ENCODE data around the gene KCTD7.
"Not testable (repeated sequence)": the region's sequence is repeated elsewhere in the genome, so short reads cannot be mapped to it uniquely, and the experiment has no call there.

The KCTD7 gene

DNA sequence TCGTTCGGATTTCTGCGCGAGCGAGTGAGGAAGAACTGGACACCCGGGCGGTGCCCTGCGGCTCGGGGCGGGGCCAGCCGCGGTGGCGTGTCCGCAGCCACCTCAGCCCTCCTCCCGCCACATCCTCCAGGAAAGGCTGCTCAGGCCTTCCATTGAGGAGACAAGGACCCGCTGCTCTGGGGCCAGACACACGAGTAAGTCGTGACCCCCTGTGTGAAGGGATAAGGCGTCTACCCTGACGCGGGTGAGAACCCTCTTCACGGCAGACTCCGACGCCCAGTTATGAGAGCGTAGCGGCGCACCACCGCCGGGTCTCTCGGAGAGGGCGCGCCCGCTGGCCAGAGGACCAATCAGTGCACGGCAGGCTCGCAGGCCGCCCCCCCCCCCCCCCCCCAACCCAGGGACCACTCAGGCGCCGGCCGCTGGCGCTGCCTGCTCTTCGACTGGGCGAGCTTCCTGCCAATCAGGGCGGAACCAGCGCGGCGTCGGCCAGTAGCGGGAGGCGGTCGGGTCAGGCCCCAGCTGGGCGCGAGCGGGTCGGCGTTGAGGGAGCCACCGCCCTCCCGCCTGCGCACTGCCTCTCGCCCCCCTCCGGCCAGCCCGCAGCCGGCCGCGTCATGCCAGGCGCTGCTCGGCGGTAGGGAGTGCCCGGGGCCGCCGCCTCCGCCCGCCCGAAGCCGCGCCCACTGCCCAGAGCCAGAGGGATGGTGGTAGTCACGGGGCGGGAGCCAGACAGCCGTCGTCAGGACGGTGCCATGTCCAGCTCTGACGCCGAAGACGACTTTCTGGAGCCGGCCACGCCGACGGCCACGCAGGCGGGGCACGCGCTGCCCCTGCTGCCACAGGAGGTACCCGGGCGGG lies at the start of gene KCTD7:
Gene KCTD7 (plus strand): TSS at position 521 of the 861 bp plus-strand sequence. CDS start 184 bp downstream, at position 705.
- peak; percentile 91 to 100 (median 97) for DNase-seq

DNA sequence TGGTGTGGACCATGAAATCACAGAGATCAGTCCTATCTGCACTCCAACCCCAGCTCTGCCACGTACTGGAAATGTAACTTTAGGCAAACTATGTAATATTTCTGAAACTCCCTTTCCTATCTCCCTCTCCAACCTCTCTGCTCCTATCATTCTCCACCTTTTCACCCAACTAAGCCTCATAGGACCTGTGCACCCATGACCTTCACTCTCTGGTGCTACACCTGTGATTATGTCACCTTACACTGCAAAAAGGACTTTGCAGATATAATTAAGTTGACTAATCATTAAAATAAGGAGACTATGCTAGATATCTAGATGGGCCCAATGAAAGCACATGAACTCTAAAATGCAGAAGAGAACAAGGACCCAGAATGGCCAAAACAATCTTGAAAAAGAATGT lies 48.3 kb upstream of the KCTD7 start:
- DNase-seq = not testable (repeated sequence)

DNA sequence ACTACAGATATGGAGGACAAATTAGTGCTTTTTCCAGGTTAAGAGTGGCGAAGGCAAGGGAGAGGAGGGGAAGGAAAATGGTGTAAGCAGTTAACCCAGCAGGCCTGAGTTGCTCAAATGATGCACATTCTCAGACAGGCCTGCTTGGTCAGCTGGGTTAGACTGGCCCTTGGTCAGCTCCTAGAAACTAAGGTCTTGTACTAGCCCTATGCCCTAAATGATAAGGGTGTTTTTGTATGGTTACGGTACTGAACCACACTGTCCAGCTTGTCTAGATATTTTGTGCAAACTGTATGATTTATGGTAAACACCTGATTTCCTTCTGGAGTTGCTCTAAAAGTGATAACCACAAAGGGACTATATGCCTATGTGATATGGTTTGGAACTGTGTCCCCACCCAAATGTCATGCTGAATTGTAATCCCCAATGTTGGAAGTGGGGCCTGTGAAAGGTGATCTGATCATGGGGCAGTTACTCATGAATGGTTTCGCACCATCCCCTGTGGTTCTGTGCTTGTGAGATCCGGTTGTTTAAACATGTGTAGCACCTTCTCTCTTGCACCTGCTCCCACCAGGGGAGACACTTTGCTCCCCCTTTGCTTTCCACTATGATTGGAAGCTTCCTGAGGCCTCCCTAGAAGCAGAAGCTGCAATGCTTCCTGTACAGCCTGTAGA lies 45.7 kb upstream of the KCTD7 start:
- DNase-seq = not testable (repeated sequence)

DNA sequence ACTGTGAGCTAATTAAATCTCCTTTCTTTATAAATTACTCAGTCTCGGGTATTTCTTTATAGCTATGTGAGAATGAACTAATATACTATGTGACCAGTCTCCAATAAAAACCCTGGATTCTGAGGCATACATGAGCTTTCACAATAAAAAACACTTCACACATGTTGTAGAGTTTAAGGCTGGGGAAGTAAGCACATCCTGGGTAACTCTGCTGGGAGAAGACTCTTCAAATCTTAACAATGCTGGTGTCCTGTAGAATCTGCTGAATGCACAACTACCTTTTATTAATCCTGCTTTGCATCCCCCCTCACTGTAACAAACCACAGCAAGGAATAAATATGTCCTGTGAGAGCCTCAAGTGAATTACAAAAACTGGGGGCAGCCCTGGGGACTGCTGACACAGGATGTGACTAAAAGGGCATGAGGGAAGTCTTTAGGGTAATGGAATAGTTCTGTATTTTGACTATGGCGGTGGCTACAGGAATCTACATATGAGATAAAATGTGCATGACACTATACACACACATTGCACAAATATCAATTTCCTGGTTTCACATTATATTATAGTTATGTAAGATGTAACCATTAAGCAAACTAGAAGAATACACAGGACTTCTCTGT lies 45.1 kb upstream of the KCTD7 start:
- DNase-seq = no peak

DNA sequence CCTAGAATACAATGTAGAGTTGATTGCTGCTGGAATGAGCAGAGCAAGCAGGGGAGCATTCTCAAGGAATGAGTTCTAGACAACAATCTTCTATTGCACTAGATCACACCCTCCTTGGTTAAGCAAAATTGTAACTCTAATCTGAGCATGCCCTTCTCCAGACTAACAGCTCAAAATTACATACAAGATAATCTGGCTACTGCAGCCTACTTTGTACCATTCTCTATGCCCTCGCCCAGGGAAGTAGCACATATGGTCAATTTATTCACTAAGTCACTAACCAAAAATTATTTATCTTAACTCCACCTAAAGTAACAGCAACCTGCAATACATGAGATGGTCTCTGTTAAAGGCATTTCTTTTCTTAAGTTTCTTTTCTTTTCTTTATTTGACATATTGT lies 42.5 kb upstream of the KCTD7 start:
- no peak for DNase-seq

DNA sequence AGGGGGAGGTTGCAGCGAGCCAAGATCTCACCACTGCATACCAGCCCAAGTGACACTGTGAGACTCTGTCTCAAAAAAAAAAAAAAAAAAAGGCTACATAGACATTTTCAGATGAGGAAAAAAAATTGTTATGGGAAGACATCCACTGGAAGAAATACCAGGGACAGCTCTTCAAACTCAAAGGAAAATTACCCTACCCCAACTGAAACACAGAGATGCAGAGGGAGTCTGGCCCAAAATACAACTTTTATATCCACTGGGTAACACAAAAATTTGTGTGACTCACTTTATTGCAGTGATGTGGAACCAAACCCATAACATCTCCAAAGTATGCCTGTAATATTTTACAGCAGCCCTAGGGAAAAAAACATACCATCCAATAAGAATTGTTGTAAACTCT lies 40.5 kb upstream of the KCTD7 start:
- not testable (repeated sequence) for DNase-seq

DNA sequence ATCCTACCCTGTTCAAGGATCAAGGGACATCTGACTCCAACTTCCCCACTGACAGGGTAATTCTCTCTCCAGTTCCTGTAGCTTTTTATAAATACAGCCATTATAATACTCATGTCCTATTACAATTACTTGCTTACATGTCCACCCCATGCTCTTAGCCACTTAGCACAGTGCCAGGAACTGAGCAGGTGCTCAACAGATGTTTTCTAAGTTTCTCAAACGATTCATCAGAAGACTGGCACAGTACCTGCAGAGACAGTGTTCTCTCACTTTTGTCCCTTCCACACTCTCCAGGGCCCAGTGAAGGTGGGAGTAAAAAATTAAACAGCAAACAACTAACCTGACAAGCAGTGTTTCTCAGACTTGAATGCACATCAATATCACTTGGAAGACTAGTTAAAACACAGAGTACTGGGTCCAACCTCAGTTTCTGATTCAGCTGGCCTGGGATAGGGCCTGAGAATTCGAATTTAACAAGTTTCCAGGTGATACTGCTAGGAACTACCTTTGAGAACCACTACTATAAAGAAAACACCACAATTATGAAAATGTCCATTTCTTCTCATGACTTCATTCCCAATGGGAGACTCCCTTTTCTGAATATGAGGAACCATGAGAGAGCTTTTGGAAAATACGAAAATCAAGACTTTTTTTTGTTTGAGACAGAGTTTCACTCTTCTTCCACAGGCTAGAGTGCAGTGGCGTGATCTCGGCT lies 39.7 kb upstream of the KCTD7 start:
- not testable (repeated sequence) for DNase-seq

DNA sequence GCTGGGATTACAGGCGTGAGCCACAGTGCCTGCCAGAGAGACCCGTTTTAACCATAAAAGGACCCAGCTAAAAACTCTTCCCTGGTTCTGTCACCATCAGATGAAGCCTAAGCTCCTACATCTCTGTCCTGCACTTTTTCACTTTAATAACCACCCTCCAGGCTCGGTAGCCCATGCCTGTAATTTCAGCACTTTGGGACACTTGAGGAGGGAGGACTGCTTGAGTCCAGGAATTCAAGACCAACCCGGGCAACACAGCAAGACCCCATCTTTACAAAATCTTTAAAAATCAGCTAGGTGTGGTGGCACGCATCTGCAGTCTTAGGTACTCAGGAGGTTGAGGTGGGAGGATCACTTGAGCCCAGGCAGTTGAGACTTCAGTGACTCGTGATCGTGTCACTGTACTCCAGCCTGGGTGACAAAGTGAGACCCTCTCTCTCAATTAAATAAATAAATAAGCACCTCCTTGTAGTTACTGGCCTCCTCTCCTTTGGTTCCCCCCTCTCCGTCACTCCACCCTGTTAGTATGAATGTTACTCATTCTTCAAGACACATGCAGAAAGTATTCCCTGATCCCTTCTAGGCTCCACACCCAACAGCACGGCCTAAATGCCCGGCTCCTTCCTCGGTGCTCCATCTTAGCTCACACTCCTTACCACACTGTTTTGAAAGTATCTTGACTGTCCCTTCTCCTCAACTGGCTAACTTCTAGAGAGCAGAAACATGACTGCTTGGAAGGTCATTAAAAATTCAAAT lies 38.2 kb upstream of the KCTD7 start:
- not testable (repeated sequence) for DNase-seq

DNA sequence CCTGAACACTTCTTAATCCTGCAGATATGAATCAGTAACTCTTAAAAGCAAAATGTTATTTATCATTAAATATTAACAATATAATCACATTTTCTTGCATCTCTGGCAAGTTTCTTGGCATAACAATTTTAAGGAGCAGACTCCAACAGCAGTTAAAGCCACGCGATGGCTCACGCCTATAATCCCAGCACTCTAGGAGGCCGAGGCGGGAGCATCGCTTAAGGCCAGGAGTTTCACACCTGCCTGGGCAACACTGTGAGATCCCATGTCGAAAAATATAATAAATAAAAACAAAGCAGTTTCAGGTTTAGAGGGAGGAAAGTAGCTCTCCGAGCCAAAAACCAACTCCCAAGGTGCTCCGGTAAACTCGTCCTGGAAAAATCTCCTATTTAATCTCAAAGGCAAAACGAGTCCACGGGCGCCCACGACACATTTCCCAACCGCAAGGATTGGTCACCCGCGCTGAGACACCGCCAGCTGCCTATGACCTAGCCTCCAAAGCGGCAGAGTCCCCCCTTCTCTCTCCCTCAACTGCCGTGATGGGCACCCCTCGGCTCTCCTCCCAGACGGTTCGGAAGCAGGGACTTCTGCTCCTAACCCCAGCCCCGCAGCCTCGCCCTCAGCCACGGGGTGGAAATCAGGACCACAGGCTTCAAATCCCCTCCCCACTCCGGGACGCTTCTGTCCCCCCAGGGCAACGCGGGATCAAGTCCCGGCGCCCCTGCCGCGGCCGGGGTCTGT lies 37.5 kb upstream of the KCTD7 start:
- peak in 4 of 14 donors; percentile 3 to 60 (median 42) for DNase-seq

DNA sequence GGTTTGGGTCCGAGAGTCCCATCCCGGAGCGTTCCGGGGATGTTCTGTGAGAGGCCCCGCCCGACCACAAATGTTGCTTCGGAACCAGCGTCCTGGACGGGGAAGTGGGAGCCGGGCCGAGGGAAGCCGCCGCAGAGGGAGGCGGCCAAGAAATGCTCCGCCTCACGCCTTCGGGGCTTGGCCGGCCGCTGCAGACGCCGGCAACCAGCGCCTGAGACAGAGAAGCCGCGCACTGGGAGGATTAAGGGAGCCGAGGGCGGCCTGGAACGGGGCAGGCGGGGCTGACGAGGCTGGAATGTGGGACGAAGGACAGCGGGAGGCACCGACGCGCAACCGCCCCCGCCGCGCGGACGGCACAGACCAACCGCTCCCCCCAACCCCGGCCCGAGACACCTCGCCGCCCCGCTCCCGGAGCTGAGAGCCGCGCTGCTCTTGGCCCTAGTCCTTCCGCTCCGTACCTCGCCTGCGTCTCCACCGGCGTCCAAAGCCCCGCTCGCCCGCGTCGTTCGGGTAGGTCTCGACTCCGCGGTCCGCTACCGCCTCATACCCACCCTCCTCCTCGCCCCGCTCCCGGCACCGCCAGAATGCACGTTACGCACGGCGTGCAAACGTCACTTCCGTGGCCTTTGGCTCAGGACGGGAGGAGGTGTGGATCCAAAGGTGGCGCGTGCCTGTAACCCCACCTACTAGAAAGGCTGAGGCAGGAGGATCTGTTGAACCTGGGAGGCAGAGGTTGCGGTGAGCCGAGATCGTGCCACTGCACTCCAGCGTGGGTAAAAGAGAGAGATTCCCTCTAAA lies 36.7 kb upstream of the KCTD7 start:
- peak; percentile 36 to 92 (median 82) for DNase-seq

DNA sequence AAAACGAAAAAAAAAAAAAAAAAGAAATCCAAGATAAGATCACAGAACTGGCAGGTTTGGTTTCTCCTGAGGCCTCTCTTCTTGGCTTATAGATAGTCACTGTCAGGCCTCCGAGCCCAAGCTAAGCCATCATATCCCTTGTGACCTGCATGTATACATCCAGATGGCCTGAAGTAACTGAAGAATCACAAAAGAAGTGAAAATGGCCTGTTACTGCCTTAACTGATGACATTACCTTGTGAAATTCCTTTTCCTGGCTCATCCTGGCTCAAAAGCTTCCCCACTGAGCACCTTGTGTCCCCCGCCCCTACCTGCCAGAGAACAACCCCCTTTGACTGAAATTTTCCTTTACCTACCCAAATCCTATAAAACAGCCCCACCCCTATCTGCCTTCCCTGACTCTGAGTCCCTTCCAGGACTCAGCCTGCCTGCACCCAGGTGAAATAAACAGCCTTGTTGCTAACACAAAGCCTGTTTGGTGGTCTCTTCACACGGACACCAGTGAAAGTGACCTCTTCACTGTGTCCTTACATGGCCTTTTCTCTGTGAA lies 36.0 kb upstream of the KCTD7 start:
- DNase-seq = not testable (repeated sequence)

DNA sequence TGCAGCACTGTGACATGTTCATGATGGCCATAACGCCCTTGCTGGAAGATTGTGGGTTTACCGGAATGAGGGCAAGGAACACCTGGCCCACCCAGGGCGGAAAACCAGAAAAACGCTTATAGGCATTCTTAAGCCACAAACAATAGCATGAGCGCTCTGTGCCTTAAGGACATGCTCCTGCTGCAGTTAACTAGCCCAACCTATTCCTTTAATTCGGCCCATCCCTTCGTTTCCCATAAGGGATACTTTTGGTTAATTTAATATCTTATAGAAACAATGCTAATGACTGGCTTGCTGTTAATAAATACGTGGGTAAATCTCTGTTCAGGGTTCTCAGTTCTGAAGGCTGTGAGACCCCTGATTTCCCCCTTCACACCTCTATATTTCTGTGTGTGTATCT lies 34.6 kb upstream of the KCTD7 start:
- not testable (repeated sequence) for DNase-seq

DNA sequence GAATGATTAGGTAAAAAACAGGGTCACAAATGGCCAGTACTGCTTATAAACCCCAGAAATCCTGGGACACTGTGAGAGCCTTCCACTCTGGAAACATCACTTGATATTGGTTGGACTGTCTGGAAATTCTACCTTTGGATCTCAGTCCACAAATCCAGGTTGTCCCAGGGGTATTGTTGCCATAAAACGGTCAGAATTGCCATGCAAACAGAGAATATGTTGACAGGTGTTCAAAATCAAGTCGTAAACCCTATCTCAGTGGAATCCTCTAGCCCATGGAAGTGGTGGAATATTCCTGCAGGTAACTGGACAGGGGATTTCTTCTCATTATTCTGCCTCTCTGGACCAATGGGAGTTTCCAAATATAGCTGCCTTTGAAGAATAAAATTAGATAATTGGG lies 31.2 kb upstream of the KCTD7 start:
- DNase-seq = no peak

DNA sequence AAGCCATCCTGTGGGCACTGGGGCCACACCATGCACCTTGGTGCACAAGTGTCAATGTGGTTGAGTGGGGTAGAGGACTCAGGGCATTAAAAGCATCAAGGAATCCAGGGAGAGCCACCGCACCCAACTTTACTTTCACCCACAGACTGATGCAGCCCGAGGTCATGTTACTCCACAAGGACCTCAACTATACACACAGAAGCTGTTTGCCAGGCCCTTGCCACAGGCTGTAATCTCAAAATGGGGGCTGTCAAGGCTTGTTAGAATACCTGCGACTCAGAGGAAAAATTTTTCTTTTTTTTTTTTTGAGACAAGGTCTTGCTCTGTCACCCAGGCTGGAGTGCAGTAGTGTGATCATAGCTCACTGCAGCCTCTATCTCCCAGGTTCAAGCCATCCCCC lies 26.5 kb upstream of the KCTD7 start:
- no peak for DNase-seq

DNA sequence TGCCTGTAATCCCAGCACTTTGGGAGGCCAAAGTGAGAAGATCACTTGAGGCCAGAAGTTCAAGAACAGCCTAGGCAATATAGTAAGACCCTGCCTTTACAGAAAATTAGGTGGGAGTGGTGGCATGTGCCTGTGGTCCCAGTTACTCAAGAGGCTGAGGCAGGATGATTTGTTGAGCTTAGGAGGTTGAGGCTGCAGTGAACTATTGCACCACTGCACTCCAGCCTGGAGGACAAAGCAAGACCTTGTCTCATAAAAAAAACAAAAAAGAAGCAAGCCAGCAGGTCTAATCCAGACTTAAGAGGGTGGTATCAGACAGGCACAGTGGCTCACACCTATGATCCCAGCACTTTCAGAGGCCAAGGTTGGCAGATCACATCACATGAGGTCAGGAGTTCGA lies 24.5 kb upstream of the KCTD7 start:
- DNase-seq = no peak

DNA sequence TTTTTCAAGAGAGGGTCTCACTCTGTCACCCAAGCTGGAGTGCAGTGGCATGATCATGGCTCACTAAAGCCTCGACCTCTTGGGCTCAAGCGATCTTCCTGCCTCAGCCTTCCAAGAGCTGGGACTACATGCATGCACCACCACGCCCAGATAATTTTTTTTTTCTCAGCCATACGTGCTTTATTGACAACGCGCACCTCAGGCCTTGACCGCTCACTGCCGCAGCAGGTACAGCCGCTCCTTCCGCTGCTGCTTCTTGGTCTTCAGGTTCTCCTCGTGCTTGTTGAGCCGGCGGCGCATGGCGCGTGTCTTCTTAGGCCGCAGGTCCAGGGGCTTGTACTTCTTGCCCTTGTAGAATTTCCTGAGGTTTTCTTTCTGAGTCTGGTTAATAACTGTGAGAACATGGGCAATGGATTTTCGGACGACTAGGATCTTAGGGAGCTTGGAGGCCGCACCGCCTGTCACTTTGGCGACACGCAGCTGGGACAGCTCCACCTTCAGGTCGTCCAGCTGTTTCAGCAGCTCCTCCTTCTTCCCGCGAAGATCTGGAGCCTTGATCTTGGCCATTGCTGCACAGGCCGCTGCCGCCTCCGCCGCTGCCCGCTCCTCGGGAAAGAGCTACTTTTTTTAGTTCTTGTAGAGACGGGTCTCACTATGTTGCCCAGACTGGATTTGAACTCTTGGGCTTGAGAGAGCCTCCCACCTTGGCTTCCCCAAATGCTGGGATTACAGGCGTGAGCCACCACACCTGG lies 22.0 kb upstream of the KCTD7 start:
- DNase-seq = not testable (repeated sequence)

DNA sequence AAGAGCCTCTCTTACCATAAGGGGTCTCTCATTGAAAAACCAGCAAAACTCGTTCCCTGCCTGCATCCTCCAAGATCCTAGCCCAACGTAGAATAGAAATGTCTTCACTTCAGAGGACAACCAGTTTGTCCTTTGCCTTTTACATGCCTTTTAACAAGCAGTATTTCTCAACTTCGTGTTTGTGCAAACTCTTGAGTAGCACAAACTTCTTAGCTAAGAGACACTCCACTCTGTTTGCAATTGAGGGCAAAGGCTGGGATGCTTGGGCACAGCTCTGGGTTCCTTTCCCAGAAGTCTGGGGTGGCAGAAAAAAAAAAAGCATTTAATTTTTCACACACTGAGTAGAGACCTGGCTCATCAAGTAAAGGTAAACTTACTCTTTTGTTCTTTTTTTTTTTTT lies 19.5 kb upstream of the KCTD7 start:
- no peak for DNase-seq

DNA sequence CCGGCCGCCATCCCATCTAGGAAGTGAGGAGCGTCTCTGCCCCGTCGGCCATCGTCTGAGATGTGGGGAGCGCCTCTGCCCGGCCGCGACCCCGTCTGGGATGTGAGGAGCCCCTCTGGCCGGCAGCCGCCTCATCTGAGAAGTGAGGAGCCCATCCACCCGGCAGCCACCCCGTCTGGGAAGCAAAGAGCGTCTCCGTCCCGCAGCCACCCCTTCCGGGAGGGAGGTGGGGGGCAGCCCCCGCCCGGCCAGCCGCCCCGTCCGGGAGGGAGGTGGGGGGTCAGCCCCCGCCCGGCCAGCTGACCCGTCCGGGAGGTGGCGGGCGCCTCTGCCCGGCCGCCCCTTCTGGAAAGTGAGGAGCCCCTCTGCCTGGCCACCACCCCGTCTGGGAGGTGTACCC lies 14.1 kb upstream of the KCTD7 start:
- not testable (repeated sequence) for DNase-seq

DNA sequence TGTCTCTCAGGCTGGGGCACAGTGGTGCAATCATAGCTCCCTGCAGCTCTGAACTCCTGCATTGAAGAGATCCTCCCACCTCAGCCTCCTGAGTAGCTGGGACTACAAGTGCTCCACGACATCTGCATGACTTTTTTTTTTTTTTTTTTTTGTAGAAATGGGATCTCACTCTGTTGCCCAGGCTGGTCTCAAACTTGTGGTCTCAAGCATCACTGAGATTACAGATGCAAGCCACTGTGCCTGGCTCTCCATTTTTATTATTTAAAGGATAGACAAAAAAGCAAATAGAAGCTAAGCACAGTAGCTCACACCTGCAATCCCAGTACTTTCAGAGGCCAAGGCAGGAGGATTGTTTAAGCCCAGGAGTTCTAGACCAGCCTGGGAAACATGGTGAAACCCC lies 13.0 kb upstream of the KCTD7 start:
- no peak for DNase-seq
